Measurements from ENCODE around the gene MAGEE1.
A peak's percentile ranks its signal among the peaks of the same experiment; 100 is the strongest.

MAGEE1 gene

GRCh38 chrX:76427560-76428242 lies at the start of gene MAGEE1:
TSS of gene MAGEE1 (plus strand) at chrX:76427710. CDS start at chrX:76427931, 221 bp downstream.
- peak; percentile 33 for DNase-seq (ENCODE audit: low spot score)

GRCh38 chrX:76398970-76399369 lies 28.5 kb upstream of the MAGEE1 start:
- DNase-seq (ENCODE audit: low spot score) (no peak), FAIRE-seq (no peak)

More at GRCh38 chrX:76427560-76428242, at the start of gene MAGEE1:
- peak; percentile 49 for FAIRE-seq

GRCh38 chrX:76407795-76408194 lies 19.7 kb upstream of the MAGEE1 start:
- no peak for FAIRE-seq
- DNase-seq (ENCODE audit: low spot score), result no peak

GRCh38 chrX:76420237-76420636 lies 7.3 kb upstream of the MAGEE1 start:
- FAIRE-seq, result no peak
- DNase-seq (ENCODE audit: low spot score), result no peak

- FAIRE-seq (no peak), DNase-seq (ENCODE audit: low spot score) (no peak)
These were observed 977 bp downstream of the MAGEE1 start for GRCh38 chrX:76428243-76429130.

GRCh38 chrX:76433219-76433618 lies 5.7 kb downstream of the MAGEE1 start:
- FAIRE-seq (no peak), DNase-seq (ENCODE audit: low spot score) (no peak)

GRCh38 chrX:76434103-76434741 lies 6.7 kb downstream of the MAGEE1 start:
- no peak for FAIRE-seq
- no peak for DNase-seq (ENCODE audit: low spot score)

- FAIRE-seq, result no peak
- DNase-seq (ENCODE audit: low spot score), result no peak
These were observed 11.7 kb downstream of the MAGEE1 start for GRCh38 chrX:76439188-76439587.

- no peak for FAIRE-seq
- no peak for DNase-seq (ENCODE audit: low spot score)
These were observed 26.4 kb downstream of the MAGEE1 start for GRCh38 chrX:76453737-76454406.

- FAIRE-seq (no peak), DNase-seq (ENCODE audit: low spot score) (peak; percentile 5)
These were observed 27.0 kb downstream of the MAGEE1 start for GRCh38 chrX:76454456-76454927.

- FAIRE-seq, result no peak
- DNase-seq (ENCODE audit: low spot score), result no peak
These were observed 49.8 kb downstream of the MAGEE1 start for GRCh38 chrX:76477353-76477752.
